Measurements from ENCODE around the gene SPRED3.
"Not testable (repeated sequence)": the region's sequence is repeated elsewhere in the genome, so short reads cannot be mapped to it uniquely, and the experiment has no call there.

SPRED3 gene, protein sequence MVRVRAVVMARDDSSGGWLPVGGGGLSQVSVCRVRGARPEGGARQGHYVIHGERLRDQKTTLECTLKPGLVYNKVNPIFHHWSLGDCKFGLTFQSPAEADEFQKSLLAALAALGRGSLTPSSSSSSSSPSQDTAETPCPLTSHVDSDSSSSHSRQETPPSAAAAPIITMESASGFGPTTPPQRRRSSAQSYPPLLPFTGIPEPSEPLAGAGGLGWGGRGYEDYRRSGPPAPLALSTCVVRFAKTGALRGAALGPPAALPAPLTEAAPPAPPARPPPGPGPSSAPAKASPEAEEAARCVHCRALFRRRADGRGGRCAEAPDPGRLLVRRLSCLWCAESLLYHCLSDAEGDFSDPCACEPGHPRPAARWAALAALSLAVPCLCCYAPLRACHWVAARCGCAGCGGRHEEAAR

DNA sequence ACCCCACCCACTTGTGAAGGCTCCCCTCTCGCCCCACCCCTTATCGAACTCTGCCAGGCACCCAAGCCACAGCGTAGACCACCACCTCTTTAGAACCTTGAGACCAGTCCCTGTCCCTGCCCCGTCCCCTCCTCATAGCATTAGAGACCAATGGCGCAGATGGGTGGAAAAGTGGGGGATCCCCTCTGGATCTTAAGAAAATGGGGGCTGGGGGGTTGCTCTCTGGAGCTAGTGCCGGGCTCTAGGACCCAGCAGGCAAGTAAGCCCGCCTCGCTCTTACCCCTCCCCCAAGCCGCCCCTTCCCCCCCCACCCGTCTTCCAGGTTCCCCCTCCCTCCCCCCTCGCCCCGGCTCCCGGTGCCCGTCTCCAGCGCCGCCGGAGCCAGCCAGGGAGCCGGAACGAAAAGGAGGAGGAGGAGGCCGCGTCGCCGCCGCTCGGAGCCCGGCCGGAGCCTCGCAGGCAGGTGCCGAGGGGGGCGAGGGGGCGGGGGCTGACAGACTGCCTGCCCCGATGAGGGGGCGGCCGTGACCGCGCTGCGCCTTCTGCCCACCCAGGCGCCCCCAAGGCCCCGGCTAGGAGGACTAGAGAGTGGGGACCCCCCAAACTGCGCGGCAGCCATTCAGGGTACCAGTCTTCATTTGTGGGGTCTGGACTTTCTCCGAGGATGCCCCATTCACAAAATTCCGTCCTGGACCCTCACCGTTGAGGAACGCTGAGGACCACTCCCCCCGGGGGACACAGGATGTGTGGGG, at the start of gene SPRED3:
SPRED3 (plus strand) TSS at position 349 of the 752 bp plus-strand sequence. CDS start 1,606 bp downstream, outside the sequence.
- no peak for DNase-seq (ENCODE audit: extremely low read depth in 1 of 2, low read depth in 1 of 2)

DNA sequence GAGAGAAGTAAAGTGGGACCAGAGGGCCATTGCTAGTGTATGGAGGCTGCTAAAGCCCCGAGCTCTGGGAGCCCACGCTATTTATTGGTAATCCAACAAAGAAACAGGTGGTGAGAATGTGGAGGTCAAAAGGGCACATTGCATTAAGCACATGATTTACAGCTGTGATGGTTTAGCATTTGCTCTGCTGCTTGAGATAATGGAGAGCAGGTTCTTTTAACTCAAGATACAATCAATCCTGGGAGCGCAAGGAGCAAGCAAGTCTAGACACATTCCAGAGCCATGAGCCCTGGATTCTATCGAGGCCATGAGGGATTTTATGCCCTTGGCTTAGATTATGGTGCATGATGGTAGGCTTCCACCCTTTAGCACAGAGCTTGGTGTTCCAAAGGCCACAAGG, 49.5 kb upstream of the SPRED3 start:
- not testable (repeated sequence) for DNase-seq (ENCODE audit: extremely low read depth in 1 of 2, low read depth in 1 of 2)

DNA sequence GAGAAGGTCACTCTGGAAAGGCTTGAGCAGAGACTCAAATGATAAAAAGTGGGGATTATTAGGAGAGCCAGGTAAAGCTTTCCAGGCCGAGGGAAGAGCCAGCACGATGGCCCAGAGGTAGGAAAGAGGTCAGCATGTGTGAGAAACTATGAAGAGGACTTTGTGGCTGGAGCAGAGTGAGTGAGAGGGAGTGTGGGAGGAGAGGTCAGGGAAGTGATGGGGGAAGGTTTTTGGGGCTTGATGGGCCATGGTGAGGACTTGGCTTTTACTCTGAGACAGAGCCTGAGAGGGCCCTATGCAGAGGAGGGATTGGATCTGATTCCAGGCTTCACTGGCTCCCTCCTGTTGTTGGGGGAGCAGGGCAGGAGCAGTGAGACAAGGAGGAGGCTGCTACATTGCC, 47.6 kb upstream of the SPRED3 start:
- no peak for DNase-seq (ENCODE audit: extremely low read depth in 1 of 2, low read depth in 1 of 2)

DNA sequence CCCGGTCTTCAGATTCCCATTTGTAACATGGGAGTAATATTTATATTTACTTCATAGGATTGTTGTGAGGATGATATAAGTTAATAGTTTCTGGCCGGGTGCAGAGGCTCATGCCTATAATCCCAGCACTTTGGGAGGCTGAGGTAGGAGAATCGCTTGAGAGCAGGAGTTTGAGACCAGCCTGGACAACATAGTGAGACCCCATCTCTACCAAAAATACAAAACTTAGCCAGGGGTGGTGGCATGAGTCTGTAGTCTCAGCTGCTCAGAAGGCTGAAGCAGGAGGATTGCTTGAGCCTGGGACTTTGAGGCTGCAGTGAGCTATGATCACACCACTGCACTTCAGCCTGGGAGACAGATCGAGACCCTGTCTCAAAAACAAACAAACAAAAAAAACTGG, 41.7 kb upstream of the SPRED3 start:
- no peak for DNase-seq (ENCODE audit: extremely low read depth in 1 of 2, low read depth in 1 of 2)

DNA sequence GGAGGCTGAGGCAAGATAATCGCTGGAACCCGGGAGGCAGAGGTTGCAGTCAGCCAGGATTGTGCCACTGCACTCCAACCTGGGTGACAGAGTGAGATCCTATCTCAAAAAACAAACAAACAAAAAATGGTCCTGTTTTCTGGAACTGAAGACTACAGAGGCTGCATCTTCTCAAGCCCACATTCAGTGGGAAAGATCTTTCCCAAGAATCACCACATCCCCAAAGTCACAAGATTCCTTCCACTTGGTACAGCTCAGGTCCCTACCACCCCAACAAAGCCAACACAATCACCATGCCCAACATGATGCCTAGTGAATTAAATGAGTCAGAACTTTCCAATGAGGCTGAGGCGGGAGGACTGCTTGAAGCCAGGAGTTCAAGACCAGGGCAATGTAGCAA, 37.6 kb upstream of the SPRED3 start:
- no peak for DNase-seq (ENCODE audit: extremely low read depth in 1 of 2, low read depth in 1 of 2)

DNA sequence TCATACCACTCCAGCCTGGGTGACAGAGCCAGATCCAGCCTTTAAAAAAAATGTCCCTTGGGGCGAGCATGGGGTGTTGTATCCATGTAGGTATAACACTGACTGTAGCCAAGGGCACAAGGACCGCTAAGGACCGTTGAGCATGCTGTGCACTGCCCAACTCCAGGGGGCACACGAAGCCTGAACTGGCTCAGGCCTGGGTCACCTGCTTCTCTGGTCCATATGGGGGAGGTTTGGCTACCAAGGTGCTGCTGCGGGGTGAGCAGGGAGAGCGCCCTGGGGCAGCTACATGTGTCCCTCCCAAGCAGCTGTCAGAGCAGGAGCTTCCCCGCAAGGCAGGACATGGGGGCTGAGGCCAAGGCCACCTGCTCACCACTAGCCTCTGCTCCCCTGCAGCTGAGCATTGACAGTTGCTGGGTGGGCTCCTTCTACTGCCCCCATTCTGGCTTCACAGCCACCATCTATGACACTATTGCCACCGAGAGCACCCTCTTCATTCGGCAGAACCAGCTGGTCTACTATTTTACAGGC, 36.6 kb upstream of the SPRED3 start:
- DNase-seq (ENCODE audit: extremely low read depth in 1 of 2, low read depth in 1 of 2), result no peak

DNA sequence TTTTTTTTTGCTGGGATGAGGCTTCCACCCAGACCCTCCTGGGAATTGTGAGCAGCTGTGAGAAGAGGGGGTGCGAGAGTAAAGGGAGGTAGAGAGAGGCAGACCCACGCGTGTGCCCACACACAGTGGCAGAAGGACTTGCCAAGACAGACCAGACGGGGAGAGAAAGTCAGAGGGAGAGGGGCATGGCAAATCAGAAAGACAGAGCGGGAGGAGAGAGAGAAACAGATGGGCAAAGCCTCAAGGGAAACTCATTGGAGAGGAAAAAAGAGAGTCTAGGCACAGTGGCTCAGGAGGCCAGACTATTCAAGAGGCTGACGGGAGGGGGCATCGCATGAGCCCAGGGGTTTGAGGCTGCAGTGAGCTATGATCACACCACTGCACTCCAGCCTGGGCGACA, 35.9 kb upstream of the SPRED3 start:
- no peak for DNase-seq (ENCODE audit: extremely low read depth in 1 of 2, low read depth in 1 of 2)

DNA sequence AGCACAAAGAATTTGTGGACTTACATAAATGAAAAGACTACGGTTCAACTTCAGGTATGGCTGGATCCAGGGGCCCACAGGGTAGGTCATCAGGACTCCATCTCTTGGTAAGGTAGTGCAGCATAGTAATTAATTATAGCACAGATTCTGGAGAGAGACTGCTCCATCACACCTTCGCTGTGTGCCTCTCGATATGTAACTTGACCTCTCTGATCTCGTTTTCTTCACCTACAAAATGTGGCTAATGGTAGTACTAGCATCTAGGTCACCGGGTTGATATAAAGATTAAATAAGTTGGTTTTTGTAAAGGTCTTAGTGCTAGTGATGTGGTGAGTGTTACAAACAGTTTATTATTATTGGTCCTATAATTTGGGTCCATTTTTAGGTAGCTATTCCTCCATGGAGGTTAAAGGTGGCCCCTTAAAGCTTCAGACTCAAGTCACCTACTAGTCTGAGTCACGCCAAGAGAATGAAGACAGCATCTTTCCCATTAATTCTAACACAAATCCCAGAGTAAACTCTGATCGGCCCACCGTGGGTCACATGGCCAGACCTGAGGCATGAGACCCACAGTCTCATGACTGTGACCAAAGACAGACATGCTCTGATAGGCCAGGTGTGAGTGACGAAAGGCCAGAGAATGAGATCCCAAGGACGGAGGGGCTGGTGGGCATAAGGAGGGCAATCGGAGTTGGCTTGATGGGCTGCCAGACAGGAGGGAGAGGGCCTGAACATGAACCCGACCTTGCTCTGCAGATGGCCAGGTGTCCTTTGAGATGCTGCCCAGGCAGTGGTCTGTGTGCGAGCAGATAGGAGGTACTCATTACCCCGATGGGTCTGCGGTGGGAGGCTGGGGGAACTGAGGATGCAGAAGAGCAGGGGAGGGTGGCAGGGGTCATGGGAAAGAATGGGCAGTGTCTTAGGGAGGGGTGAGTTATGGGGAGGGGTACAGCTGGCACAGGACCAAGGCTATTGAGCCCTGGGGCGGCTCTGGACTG, 32.5 kb upstream of the SPRED3 start:
- no peak for DNase-seq (ENCODE audit: extremely low read depth in 1 of 2, low read depth in 1 of 2)

DNA sequence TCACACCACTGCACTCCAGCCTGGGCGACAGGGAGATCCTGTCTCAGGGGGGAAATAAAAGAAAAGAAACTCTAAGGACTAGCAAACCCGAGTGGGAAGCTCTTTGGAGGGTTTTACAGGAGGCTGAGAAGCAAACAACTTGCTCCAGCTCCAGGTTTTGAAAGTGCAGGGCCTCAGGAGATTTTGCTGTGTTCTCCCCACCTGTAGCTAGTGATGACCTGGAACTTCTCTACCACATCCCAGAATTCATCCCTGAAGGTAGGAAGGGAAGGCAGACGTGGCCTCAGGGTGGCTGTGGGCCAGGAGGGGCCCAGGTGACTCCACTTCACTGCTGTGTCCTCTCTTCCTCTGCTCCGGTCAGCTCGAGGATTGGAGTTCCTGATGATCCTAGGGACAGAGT, 30.4 kb upstream of the SPRED3 start:
- DNase-seq (ENCODE audit: extremely low read depth in 1 of 2, low read depth in 1 of 2), result no peak

DNA sequence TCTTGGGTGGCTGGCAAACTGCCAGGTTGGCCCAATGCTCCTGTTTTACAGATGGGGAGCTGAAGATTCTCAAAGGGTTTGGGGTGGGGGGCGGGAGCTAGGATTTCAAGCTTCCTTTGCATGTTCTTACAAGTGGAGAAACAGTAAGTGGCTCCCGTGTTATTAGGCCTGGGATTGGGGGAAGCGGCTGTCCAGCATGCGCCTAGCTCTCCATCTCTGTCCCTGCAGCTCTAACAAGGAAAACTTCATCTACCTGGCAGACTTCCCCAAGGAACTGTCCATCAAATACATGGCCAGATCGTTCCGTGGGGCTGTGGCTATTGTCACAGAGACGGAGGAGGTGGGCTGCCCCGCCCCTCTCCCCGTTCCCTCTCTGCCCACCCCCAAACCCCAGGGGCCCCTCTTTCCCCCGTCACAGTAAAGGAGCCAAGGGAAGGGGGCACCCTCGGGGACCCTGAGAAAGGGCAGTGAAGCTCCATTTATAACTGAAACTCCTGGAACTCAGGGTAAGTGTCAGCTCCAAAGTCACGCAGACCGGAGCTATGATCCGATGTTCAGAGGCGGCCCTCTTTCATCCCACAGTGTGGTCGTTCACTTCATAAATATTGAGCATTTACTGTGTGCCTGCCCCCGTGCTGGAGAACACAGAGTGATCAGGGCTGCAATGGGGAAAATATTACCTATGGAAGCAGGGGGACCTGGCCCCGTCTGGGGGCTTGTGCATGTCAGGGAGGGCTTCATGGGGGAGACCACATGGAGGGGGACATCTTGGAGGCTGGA, 29.1 kb upstream of the SPRED3 start:
- no peak for DNase-seq (ENCODE audit: extremely low read depth in 1 of 2, low read depth in 1 of 2)

DNA sequence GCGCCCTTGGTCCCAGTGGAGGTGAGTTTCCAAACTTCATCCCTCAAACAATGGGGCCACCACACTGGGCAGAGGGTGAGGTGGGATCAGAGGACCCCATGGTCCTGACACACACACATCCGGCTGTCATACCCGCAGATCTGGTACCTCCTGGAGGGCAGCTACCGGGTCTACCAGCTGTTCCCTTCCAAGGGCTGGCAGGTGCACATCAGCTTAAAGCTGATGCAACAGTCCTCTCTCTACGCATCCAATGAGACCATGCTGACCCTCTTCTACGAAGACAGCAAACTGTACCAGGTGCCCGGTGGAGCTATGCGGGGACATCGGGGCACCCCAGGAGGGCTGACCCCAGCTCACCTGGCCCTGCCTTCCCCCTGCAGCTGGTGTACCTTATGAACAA, 28.1 kb upstream of the SPRED3 start:
- DNase-seq (ENCODE audit: extremely low read depth in 1 of 2, low read depth in 1 of 2), result no peak

DNA sequence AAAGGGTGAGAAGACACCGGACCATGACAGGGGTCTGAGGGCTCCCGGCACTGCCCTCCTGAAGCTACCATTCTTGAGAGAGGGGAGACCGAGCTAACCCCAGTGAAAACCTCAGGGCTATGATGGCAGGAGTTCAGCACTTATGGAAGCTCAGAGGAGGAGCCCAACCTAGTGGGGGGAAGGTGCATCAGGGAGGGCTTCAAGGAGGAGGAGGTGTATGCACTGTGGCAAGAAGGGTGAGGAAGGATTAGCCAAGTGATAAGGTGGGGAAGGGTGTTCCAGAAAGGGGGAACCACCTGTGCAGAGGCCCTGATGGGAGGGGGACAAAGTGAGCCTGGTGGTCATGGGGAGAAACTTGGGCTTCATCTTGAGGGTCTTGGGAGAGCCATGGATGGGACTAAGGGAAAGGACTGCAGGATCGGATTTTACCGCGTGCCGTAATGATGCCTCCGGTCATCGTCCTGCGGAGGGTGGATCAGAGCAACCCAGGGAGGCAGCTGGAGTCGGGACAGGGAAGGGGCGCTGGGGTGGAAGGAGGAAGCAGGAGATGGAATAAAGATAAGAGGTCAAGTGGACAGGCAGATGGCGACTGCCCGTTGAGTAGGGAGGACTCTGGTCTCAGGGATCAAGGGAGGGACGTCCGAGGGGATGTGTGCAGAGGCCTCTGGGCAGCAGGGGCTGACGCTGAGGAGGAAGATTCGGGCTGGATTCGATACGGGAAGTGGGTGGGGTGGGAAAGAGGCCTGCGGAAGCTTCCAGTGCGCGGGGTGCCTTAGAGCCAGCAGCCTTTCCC, 27.5 kb upstream of the SPRED3 start:
- DNase-seq (ENCODE audit: extremely low read depth in 1 of 2, low read depth in 1 of 2), result no peak

DNA sequence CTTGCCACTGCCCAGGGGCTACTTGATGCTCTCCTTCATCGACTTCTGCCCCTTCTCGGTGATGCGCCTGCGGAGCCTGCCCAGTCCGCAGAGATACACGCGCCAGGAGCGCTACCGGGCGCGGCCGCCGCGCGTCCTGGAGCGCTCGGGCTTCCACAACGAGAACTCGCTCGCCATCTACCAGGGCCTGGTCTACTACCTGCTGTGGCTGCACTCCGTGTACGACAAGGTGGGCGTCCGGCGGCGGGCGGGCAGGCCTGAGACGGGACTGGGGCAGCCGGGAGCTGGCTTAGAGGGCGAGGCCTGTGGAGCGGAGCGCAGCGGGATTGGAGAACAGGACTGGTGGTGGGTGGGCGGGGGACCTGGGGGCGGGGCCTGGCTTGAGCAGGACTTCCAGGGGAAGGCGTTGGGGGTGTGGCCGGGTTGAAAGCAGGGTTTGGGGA, 26.8 kb upstream of the SPRED3 start:
- peak; percentile 52 to 78 for DNase-seq (ENCODE audit: extremely low read depth in 1 of 2, low read depth in 1 of 2)

DNA sequence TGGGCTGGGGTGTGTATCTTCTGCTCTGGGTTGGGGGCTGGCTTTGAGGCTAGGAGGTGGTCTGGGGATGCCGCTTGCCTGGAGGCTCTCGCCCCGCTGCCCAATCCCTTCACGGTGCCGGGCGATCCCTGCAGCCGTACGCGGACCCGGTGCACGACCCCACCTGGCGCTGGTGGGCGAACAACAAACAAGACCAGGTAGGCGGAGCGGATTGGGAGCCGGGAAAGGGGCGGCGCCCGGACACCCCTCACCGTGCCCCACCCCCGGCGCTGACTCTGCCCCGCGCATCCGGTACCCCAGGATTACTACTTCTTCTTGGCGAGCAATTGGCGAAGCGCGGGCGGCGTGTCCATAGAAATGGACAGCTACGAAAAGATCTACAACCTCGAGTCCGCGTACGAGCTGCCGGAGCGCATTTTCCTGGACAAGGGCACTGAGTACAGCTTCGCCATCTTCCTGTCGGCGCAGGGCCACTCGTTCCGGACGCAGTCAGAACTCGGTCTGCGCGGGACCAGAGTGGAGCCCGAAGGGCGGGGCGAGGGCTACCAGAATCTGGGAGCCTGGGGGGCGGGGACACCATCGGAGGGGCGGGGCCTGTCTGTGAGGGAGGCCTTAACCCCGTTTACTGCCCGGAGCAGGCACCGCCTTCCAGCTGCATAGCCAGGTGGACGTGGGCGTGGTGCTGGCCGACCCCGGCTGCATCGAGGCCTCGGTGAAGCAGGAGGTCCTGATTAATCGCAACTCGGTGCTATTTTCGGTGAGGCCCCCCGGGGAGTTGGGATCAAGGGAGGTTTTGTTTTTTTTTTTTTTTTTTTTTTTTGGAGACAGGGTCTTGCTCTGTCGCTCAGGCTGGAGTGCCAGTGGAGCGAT, 26.2 kb upstream of the SPRED3 start:
- DNase-seq (ENCODE audit: extremely low read depth in 1 of 2, low read depth in 1 of 2), result peak; percentile 64 to 87

DNA sequence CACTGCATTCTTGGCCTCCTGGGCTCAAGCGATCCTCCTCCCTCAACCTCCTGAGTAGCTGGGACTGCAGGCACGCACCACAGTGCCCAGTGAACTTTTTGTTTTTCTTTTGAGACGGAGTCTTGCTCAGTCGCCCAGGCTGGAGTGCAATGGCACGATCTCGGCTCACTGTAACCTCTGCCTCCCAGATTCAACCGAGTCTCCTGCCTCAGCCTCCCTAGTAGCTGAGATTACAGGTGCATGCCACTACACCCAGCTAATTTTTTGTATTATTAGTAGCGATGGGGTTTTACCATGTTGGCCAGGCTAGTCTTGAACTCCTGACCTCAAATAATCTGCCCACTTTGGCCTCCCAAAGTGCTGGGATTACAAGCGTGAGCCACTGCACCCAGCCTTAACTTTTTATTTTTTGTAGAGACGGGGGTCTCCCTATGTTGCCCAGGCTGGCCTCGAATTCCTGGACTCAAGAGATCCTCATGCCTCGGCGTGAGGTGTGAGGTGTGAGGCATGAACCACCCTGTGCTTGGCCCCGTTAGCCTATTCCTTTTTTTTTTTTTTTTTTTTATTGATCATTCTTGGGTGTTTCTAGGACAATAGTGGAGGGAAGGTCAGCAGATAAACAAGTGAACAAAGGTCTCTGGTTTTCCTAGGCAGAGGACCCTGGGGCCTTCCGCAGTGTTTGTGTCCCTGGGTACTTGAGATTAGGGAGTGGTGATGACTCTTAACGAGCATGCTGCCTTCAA, 25.4 kb upstream of the SPRED3 start:
- DNase-seq (ENCODE audit: extremely low read depth in 1 of 2, low read depth in 1 of 2), result not testable (repeated sequence)

DNA sequence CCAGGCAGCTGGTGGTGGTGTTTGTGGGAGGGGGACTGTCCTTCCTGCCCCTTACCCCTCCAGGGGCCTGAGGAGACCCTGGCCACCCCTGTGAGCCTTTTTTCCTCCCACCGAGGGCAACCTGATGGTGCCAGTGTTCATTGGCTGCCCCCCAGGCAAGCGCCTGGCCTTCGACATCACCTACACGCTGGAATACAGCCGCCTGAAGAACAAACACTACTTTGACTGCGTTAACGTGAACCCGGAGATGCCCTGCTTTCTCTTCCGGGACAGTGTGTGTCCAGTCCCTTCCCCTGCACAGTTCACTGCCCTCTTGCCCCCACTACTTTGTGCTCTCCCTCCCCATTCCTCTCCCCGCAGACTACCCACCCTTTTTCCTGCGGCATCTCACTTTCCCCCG, 21.5 kb upstream of the SPRED3 start:
- DNase-seq (ENCODE audit: extremely low read depth in 1 of 2, low read depth in 1 of 2), result no peak

DNA sequence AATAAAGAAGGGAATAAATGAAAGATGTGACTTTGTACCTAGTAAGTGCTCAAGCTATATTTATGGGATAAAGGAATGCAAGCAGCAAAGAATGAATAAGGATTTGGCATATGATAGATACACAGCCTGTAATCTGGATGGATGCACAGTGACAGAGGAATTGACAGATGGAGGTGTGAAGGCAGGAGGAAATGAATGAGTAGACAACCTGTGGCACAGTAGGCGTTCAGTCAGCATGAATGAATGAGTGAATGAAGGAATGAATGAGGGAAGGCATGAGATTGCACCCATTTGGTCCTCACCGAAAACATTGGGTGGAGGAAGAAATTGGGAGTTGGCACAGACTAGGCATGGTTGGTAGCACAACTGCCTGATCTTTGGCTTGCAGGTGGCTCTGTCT, 18.9 kb upstream of the SPRED3 start:
- no peak for DNase-seq (ENCODE audit: extremely low read depth in 1 of 2, low read depth in 1 of 2)
